IPS DF 19.7 (cell line): ENCODE results near the gene NRN1L.
"Not testable (repeated sequence)": the region's sequence is repeated elsewhere in the genome, so short reads cannot be mapped to it uniquely, and the experiment has no call there.

ENCODE experiments used
- DNase-seq: peaks from one replicate; pipeline ENCODE4 v3.0.0-alpha.2; 2013; ENCODE audit warnings: low read depth, low spot score

NRN1L gene

GRCh38 chr16:67860589-67861398 lies 23.9 kb upstream of the NRN1L start:
- no peak for DNase-seq

DNA sequence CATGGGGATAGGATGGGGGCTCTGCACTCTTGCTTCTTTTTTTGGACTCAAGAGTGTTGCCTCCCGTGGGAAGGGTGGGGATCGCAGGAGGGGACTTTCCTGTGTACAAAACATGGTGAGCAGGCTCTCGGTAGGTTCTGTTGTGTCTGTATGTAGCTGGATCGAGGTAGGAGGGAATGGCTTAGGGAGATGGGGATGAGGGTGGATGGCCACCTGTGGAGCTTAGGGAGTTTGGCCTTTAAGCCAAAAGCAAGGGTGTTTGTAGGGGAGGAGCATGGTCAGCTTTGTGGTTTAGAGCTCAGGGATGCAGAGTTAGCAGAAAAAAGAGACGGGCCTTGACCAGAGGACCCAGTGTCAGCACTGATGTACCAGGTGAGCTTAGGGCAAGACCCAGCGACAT lies 22.8 kb upstream of the NRN1L start:
- no peak for DNase-seq

DNA sequence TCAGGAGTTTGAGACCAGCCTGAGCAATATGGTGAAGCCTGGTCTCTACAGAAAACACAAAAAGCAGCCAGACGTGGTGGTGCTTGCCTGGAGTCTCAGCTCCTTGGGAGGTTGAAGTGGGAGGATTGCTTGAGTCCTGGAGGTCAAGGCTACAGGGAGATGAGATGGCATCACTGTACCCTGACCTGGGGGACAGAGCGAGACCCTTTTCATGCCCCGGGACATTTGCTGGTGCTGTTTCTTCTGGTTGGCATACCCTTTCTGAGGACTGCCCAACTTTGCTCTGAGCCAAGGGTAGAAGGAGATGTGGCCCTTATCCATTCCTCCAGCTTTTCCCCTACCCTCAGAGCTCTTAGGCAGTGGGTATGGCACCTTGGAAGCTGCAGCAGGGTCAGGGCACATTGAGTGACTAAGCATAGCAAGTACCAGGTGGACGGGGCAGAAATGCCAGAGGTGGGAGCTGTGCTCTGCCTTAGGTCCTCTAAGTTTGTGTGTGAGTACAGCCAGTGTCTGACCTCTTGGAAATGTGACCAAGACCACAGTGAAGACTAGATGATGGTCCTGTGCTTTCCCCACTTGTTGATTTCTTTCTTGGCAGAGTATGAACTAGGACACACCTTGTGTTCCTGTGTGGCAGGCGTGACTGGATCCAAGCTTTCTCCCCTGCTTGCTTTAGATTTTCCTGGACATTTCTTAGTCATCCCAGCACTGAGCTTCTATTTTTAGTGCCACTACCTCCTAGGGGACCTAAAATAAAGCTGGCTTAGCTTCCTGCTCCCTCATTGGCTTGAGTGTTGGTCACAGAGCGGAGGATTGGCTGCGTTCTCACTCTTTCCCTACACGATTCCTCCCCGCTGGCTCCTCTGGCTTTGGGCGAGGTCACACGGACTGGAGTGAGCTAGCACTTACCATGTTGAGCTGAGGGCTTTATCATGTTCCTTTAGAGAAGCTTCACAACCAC lies 21.8 kb upstream of the NRN1L start:
- no peak for DNase-seq

DNA sequence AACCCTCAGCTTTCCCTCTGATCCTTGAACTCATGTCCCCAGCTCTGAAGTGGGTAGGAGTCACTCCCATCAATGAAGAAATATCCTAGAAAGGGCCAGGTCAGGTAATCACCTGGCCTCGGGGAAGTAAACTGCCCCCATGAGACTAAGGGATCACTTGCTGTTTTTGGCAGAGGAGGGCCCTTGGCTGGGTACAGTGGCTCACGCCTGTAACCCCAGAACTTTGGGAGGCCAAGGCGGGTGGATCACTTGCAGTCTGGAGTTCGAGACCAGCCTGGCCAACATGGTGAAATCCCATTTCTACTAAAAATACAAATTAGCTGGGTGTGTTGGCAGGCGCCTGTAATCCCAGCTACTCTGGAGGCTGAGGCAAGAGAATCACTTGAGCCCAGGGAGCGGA lies 20.6 kb upstream of the NRN1L start:
- DNase-seq, result not testable (repeated sequence)

DNA sequence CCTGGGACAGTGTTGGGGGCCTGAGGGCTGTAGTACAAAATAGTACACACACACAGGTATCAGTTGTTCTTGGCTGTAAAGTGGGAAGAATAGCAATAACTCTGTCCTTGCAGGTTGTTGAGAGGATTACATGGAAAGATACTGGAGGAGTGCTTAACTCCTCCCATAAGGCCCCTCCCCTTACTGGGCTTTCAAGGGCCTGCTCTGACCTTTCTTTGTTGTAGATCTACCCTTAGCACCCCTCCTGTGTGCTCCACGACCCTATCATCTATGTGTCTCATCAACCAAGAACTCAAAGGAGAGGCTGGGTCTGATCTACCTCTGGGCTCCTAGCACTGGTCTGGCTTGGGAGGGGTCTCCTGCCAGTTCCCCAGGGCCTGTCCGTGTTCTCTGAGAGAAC lies 20.1 kb upstream of the NRN1L start:
- DNase-seq, result no peak

DNA sequence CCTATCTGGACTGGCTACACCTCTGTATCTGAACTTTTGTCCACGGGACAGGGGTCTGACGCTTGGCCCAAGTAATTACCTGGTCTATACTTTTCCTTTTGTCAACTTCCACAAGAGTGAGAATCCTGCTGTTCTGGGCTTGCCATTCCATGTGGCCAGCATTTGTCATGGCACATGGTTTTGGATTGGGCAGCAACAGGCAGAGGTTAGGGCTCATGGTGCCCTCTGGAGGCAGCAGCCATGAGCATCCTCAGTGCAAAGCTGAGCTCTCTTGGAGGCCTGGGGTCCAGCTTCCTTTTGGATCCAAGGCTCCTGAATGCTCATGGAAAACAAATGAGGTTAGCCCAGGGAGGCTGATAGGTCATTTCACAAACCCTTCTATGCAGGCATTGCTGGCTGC lies 19.4 kb upstream of the NRN1L start:
- DNase-seq, result no peak

- DNase-seq, result no peak
These were observed 16.4 kb upstream of the NRN1L start for GRCh38 chr16:67868290-67868689.

DNA sequence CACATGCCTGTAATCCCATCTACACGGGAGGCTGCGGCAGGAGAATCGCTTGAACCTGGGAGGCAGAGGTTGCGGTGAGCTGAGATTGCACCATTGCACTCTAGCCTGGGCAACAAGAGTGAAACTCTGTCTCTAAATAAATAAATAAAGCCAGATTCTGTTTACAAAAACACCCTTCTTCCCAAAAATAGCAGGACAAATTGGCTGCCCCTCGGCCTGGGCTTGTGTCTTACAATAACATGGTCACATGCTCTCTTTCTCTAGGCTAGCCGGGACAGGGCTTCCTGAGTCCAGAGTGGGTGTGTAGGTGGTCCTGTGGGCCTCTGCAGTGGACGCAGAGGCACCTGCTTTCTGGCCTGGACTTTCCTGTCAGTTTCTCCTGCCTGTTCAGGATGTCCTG lies 15.0 kb upstream of the NRN1L start:
- DNase-seq, result no peak

DNA sequence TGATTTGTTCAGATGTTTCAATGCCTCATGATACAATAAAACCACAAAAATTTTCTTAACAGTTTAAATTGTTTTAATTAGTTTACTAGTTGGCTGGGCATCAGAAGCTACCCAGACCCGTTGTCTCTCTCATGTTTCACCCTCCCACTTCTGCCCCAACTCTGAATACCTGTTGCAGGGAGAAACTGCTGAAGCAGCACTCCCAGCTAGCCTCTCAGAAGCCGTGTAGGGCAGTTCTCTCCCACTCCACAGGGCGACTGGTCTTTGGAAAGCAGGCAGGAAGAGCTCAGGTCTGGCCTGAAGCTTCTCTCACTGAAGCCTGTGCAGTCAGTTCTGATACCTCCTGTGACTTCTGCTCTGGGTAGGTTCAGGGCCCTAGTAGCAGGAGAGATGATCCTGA lies 13.4 kb upstream of the NRN1L start:
- DNase-seq, result no peak

DNA sequence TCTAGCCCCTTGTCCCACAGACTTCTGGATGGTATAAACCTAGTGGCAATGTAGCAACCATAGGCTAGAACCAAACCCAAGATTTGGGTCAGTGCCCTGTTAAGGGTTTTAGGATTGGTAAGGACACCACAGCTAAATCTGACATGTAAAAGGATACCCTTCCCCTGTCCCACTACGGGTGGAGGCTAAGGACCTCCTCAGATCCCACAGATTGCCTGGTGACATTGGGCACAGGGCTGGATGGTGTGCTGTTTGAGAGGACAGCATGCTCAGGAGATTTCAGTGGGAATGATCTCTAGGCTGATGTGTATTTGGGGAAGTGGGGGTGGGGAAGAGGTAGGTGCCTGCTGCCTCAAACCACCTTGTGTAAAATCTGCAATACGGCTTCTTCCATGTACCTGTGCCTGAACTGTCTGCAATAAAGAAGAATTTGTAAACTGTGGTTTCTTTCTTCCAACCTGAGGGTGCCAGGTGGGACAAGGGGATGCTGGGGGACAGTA lies 12.5 kb upstream of the NRN1L start:
- no peak for DNase-seq

DNA sequence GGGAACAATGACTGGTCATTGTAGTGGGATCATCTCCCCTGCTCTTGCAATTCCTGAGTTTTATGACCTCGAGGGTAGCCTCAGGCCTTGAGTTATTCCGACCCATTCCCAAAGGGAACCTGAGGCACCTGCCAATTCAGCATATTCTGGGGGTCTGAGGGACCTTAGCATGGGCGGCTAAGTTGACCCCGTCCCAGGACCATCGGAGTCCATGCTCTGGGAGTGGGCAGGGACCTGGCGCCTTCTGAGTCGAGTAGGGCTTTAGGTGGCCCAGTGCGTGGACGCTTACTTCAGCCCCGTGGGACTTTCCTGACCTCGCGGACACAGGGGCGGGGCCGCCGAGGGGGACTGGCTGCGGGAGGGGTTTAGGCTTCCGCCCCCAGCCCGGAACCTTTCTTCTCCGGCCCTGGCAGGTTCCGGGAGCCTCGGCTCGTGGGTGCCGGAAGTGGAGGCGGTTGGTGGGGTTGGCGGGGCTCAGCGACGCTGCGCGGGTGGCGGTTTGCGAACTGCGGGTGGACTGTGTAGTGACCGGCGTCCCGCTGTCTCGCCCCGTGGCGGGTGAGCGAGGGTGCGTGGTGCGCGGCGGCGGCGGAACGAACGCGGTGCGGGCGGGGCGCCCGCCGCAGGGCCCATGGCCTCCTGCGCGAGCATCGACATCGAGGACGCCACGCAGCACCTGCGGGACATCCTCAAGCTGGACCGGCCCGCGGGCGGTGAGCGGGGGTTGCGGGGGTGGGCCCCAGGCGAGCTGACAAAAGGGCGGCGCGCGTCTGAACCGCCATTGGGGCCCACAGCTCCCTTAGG lies 11.9 kb upstream of the NRN1L start, which contains the start of gene EDC4:
Gene EDC4 (plus strand): TSS at position 422 of the 804 bp plus-strand sequence. CDS start 210 bp downstream, at position 632.
- no peak for DNase-seq

GRCh38 chr16:67873435-67874370 lies 11.0 kb upstream of the NRN1L start:
- DNase-seq, result no peak

- DNase-seq, result no peak
These were observed 10.3 kb upstream of the NRN1L start for GRCh38 chr16:67874372-67874771.

DNA sequence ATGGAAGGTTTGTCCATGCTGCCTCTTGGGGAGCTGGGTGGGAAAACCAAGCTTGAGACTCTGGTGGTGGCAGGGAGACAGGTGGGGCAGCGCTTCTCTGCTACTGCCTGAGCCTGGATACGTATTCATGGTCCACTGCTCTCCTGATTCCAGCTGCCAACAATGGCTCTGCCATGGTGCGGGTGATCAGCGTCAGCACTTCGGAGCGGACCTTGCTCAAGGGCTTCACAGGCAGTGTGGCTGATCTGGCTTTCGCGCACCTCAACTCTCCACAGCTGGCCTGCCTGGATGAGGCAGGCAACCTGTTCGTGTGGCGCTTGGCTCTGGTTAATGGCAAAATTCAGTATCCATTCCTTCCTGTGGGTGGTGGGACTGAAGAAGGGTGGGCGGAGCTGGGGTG lies 7.6 kb upstream of the NRN1L start:
- no peak for DNase-seq

DNA sequence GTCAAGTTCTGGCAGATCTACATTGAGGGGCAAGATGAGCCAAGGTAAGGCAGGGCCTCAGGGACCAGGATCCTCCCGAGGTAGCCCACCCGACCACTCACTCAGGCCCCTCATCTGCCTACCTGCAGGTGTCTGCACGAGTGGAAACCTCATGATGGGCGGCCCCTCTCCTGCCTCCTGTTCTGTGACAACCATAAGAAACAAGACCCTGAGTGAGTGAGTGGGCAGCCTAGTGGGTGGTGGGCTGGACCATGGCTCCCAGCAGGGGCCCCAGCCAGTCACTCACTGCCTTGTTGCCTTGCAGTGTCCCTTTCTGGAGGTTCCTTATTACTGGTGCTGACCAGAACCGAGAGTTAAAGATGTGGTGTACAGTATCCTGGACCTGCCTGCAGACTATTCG lies 6.5 kb upstream of the NRN1L start:
- DNase-seq, result no peak

DNA sequence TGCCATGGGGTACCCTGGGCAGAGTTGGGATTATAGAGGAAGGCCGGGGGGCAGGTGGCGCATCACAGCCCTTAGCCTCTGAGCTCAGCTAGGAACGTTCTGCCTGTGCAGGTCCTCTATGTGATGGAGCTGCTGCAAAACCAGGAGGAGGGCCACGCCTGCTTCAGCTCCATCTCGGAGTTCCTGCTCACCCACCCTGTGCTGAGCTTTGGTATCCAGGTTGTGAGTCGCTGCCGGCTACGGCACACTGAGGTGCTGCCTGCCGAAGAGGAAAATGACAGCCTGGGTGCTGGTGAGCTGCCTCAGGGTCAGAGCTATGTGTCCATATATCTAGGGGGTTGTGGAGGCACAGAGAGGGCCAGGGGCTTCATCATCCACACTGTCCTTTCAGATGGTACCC lies 5.8 kb upstream of the NRN1L start:
- DNase-seq, result no peak

DNA sequence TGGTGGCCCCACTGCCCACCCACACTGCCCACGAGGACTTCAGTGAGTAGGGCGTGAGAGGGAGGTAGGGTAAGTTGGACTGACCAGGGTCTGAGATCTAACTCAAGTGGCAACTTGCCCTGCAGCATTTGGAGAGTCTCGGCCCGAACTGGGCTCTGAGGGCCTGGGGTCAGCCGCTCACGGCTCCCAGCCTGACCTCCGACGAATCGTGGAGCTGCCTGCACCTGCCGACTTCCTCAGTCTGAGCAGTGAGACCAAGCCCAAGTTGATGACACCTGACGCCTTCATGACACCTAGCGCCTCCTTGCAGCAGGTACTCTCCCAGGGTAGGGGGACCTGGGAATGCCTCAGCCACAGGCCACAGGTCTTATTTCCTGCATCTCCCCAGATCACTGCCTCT lies 5.2 kb upstream of the NRN1L start:
- DNase-seq, result no peak

- no peak for DNase-seq
These were observed 4.7 kb upstream of the NRN1L start for GRCh38 chr16:67879936-67880335.

GRCh38 chr16:67880584-67880983 lies 4.1 kb upstream of the NRN1L start:
- DNase-seq, result no peak

- DNase-seq, result no peak
These were observed 3.0 kb upstream of the NRN1L start for GRCh38 chr16:67881621-67882161.
